B cell (primary cell): ENCODE data around the gene ESD. TPM values are rescaled to one million over a fixed set of nuclear protein-coding genes. Genes with fewer than 3 reads are reported as not detected.

Source experiments
- ATAC-seq: fragments of 200-7000 bp; cut with Tn5 transposase; one replicate; pipeline ENCODE4 v1.10.0; 2021; ENCODE audit warnings: low read depth, mild to moderate bottlenecking, moderate number of reproducible peaks, moderate library complexity
- CTCF ChIA-PET: fragments of 350-600 bp; sonication (Branson Sonifier 250); formaldehyde crosslinking; loops from one replicate; lab custom pipeline; 2021; ENCODE audit warnings: antibody characterized with exemption, inconsistent platforms; lab: Charles Lee
- POLR2A ChIA-PET: fragments of 350-600 bp; sonication (Branson Sonifier 250); formaldehyde crosslinking; loops from one replicate; lab custom pipeline; 2021; ENCODE audit warnings: antibody characterized with exemption; lab: Charles Lee
- DNase-seq: peaks from one replicate; pipeline ENCODE4 v3.0.0; 2013
- H2AFZ ChIP-seq: 2 replicates; pipeline ENCODE4 v1.6.1; 2012; ENCODE audit warnings: mild to moderate bottlenecking, low read depth, low read length; ENCODE audit not compliant: insufficient read depth, poor library complexity, severe bottlenecking
- H3K27ac ChIP-seq, 2 donors: 1 replicate in 1 of 2; 2 replicates in 1 of 2; pipeline ENCODE4 v1.5.1; 2012 to 2013; ENCODE audit warnings: low read length in 2 of 2, mild to moderate bottlenecking in 2 of 2, moderate library complexity in 1 of 2
- H3K27me3 ChIP-seq, 4 experiments: fragments of 200-600 bp in 1 of 4; sonication (generic) in 1 of 4; replicated peaks in 1 of 4; 1 replicate in 2 of 4; 2 replicates in 2 of 4; pipeline versions ENCODE4 v1.6.1 to v1.7.0; 2013 to 2016; ENCODE audit warnings: low read length in 3 of 4, mild to moderate bottlenecking in 2 of 4, mixed read lengths in 1 of 4, moderate library complexity in 1 of 4; ENCODE audit not compliant: insufficient read depth in 4 of 4, control insufficient read depth in 3 of 4; ENCODE audit errors: control extremely low read depth in 1 of 4
- H3K36me3 ChIP-seq, 2 experiments: replicated peaks in 1 of 2; 1 replicate in 1 of 2; 2 replicates in 1 of 2; pipeline versions ENCODE4 v1.6.1 to v1.7.1; 2013; ENCODE audit warnings: low read length in 1 of 2; ENCODE audit not compliant: insufficient read depth in 2 of 2, control insufficient read depth in 1 of 2; ENCODE audit errors: control extremely low read depth in 1 of 2, extremely low read depth in 1 of 2
- H3K4me1 ChIP-seq, 2 donors: fragments of 200-600 bp in 1 of 2; sonication (generic) in 1 of 2; 1 replicate in 1 of 2; 2 replicates in 1 of 2; pipeline versions ENCODE4 v1.5.1 to v1.6.1; 2013 to 2017; ENCODE audit warnings: low read length in 2 of 2; ENCODE audit not compliant: control insufficient read depth in 2 of 2, insufficient read depth in 2 of 2
- H3K4me2 ChIP-seq: replicated peaks from 2 replicates; pipeline ENCODE3; 2012; ENCODE audit warnings: mild to moderate bottlenecking, low read depth, low read length; ENCODE audit not compliant: poor library complexity, severe bottlenecking
- H3K4me3 ChIP-seq, 5 experiments: fragments of 200-600 bp in 1 of 5; sonication (generic) in 1 of 5; 1 replicate in 3 of 5; 2 replicates in 2 of 5; pipeline versions ENCODE4 v1.5.1 to v1.7.0; 2011 to 2016; ENCODE audit warnings: low read length in 4 of 5, mild to moderate bottlenecking in 4 of 5, low read depth in 2 of 5, control low read depth in 1 of 5, moderate library complexity in 1 of 5; ENCODE audit not compliant: insufficient read depth in 1 of 5; ENCODE audit errors: control extremely low read depth in 1 of 5, extremely low read depth in 1 of 5
- H3K79me2 ChIP-seq: fragments of 200-600 bp; sonication (generic); one replicate; pipeline ENCODE4 v1.6.0; 2016; ENCODE audit warnings: low read length; ENCODE audit not compliant: control insufficient read depth, insufficient read depth
- H3K9ac ChIP-seq: fragments of 200-600 bp; sonication (generic); 2 replicates; pipeline ENCODE4 v1.6.1; 2017; ENCODE audit warnings: mild to moderate bottlenecking, low read length, moderate library complexity
- H3K9me3 ChIP-seq, 3 donors: one replicate each; pipeline versions ENCODE4 v1.6.1 to v1.7.1; 2013; ENCODE audit warnings: low read length in 2 of 3; ENCODE audit not compliant: control insufficient read depth in 2 of 3, insufficient read depth in 1 of 3; ENCODE audit errors: control extremely low read depth in 1 of 3
- H4K20me1 ChIP-seq: 2 replicates; pipeline ENCODE4 v1.6.0; 2012; ENCODE audit warnings: mild to moderate bottlenecking, low read length; ENCODE audit not compliant: insufficient read depth, control insufficient read depth, poor library complexity, severe bottlenecking
- H3K27ac Mint-ChIP-seq: one replicate; pipeline ENCODE4 v1.8.0; 2021; ENCODE audit warnings: mixed read lengths
- H3K27me3 Mint-ChIP-seq: one replicate; pipeline ENCODE4 v1.8.0; 2021; ENCODE audit warnings: mixed read lengths
- H3K4me1 Mint-ChIP-seq: one replicate; pipeline ENCODE4 v1.8.0; 2021; ENCODE audit warnings: mixed read lengths
- H3K4me3 Mint-ChIP-seq: one replicate; pipeline ENCODE4 v1.8.0; 2021; ENCODE audit warnings: mixed read lengths
- H3K9me3 Mint-ChIP-seq: one replicate; pipeline ENCODE4 v1.8.0; 2022; ENCODE audit warnings: mixed read lengths; ENCODE audit not compliant: insufficient read depth
- EZH2 ChIP-seq: IDR thresholded peaks from 2 replicates; pipeline ENCODE4 v1.6.1; 2012; ENCODE audit warnings: borderline replicate concordance, low read depth, mild to moderate bottlenecking, moderate library complexity, low read length; ENCODE audit not compliant: insufficient read depth, poor library complexity, severe bottlenecking
- WGBS: methylation state at CpG from one replicate; pipeline ENCODE4 v1.1.5; 2013; ENCODE audit warnings: missing lambda C conversion rate; ENCODE audit not compliant: insufficient coverage; 5-methylcytosine and 5-hydroxymethylcytosine counted together
- intact Hi-C: fragments of 100-400 bp; cut with micrococcal nuclease; formaldehyde crosslinking; loops from one replicate; pipeline ENCODE4 v1.10.0; 2022
- polyA plus RNA-seq: library from polyadenylated mRNA; depleted of rRNA; stranded (reverse); fragments of >200 nt; gene quantifications from 2 replicates; pipeline ENCODE4 v1.2.3, GENCODE V29; 2012
- total RNA-seq, 2 donors: library from RNA; stranded (reverse); fragments of 120-200 nt in 1 of 2; gene quantifications; 1 replicate in 1 of 2; 2 replicates in 1 of 2; pipeline versions ENCODE4 v1.2.3 to v1.2.4, GENCODE V29; 2013 to 2022
- TF ChIP-seq, protein P1 (sequence below): fragments of 200-600 bp; IDR thresholded peaks from one replicate; pipeline ENCODE4 v1.8.0; 2022; ENCODE audit warnings: antibody characterized with exemption, mild to moderate bottlenecking

Gene ESD
- total and polyA plus RNA-seq, 2 donors (not counting 1 experiment from before 2014, with no cell fraction given), result 29.9 to 52.9 TPM

DNA sequence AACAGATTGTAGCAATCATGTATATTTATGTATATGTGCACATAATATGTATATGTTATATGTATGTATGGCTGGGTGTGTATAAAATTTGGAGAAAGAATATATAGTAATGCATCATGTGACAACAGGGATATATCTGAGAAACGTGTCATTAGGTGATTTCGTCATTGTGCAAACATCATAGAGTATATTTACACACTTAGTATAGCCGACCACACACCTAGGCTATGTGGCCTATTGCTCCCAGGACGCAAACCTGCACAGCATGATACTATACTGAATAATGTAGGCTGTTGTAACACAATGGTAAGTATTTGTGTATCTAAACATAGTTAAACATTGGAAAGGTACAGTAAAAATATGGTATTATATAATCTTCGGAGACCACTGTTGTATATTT lies 43.8 kb downstream of the ESD start:
- WGBS, result no CpG with 5 or more reads among the region's 5 CpGs

More for the DNA sequence above, 43.8 kb downstream of the ESD start:
- Histone ChIP-seq H3K79me2 (no peaks in the 10 kb centered on the region), H3K9ac (no peak overlapping the region), H3K4me1 (peaks cover 24 to 25% of the 10 kb centered on the region in 2 donors), H3K27ac (no peak overlapping the region), H3K27me3 (peaks cover 0 to 4% (median 0%) of the 10 kb centered on the region in 4 experiments), H3K4me3 (no peak overlapping the region), H2AFZ (no peak overlapping the region), H4K20me1 (peaks cover 7% of the 10 kb centered on the region), H3K9me3 (no peaks in the 10 kb centered on the region), H3K4me2 (no peak overlapping the region), H3K36me3 (peaks cover 0 to 22% of the 10 kb centered on the region in 2 experiments)
- CTCF ChIA-PET, result interaction anchor here (1.4 kb wide), 1 partner anchor 13 kb away, joined by 4 read pairs; no protein-coding TSS in a partner anchor
- Mint-ChIP-seq H3K27me3 (no peaks in the 10 kb centered on the region), H3K4me1 (peaks cover 29% of the 10 kb centered on the region), H3K9me3 (no peaks in the 10 kb centered on the region), H3K4me3 (no peak overlapping the region), H3K27ac (no peak overlapping the region)
- DNase-seq, result no peak
- no peak for ATAC-seq
- POLR2A ChIA-PET, result no interaction called here
- no peak for TF ChIP-seq EZH2
- TF ChIP-seq, protein P1, sequence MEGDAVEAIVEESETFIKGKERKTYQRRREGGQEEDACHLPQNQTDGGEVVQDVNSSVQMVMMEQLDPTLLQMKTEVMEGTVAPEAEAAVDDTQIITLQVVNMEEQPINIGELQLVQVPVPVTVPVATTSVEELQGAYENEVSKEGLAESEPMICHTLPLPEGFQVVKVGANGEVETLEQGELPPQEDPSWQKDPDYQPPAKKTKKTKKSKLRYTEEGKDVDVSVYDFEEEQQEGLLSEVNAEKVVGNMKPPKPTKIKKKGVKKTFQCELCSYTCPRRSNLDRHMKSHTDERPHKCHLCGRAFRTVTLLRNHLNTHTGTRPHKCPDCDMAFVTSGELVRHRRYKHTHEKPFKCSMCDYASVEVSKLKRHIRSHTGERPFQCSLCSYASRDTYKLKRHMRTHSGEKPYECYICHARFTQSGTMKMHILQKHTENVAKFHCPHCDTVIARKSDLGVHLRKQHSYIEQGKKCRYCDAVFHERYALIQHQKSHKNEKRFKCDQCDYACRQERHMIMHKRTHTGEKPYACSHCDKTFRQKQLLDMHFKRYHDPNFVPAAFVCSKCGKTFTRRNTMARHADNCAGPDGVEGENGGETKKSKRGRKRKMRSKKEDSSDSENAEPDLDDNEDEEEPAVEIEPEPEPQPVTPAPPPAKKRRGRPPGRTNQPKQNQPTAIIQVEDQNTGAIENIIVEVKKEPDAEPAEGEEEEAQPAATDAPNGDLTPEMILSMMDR, result no peak
- intact Hi-C loops, result no loop called here
